Endothelial cell of umbilical vein (primary cell): ENCODE results near the gene TTC24. TPM values are rescaled to one million over a fixed set of nuclear protein-coding genes. Genes with fewer than 3 reads are reported as not detected.

ENCODE experiments used
- BruUV-seq: library from RNA; stranded (reverse); fragments of 400-500 nt; replicated peaks from 2 replicates; lab custom pipeline; 2021; lab: Mats Ljungman, UMichigan
- CTCF ChIA-PET: fragments of 300-600, 350-600 bp; sonication (Branson Sonifier 250); formaldehyde crosslinking; loops from one replicate; lab custom pipeline; 2021; ENCODE audit warnings: antibody characterized with exemption, inconsistent platforms; lab: Charles Lee
- POLR2A ChIA-PET: fragments of 300-600, 350-600 bp; sonication (Branson Sonifier 250); formaldehyde crosslinking; loops from one replicate; lab custom pipeline; 2021; ENCODE audit warnings: antibody characterized with exemption, inconsistent platforms; lab: Charles Lee
- DNase-seq: peaks from one replicate; pipeline ENCODE4 v3.0.0-alpha.2; 2011; ENCODE audit warnings: low read depth, low spot score
- FAIRE-seq: peaks from 2 replicates; lab custom pipeline; 2011; peaks lifted over from hg19 to GRCh38; lab: Jason Lieb, UNC
- H2AFZ ChIP-seq: 2 replicates; pipeline ENCODE4 v1.6.0; 2012; ENCODE audit warnings: low read depth, low read length, control low read depth, inconsistent platforms
- H3K27ac ChIP-seq: 2 replicates; pipeline ENCODE4 v1.5.1; 2011; ENCODE audit warnings: low read depth, mild to moderate bottlenecking, control low read depth, low read length, moderate library complexity; ENCODE audit not compliant: insufficient read depth
- H3K27me3 ChIP-seq, 2 experiments: 2 replicates each; pipeline versions ENCODE4 v1.6.0 to v1.6.1; 2011; ENCODE audit warnings: low read length in 2 of 2, mixed read lengths in 1 of 2; ENCODE audit not compliant: control insufficient read depth in 2 of 2, insufficient read depth in 2 of 2
- H3K36me3 ChIP-seq, 2 experiments: 2 replicates in 1 of 2; 3 replicates in 1 of 2; pipeline ENCODE4 v1.5.1; 2011; ENCODE audit warnings: low read length in 2 of 2, mild to moderate bottlenecking in 1 of 2, moderate library complexity in 1 of 2; ENCODE audit not compliant: control insufficient read depth in 2 of 2, insufficient read depth in 2 of 2; ENCODE audit errors: extremely low read depth in 1 of 2
- H3K4me1 ChIP-seq: 3 replicates; pipeline ENCODE4 v1.5.1; 2011; ENCODE audit warnings: mild to moderate bottlenecking, low read length; ENCODE audit not compliant: control insufficient read depth, insufficient read depth; ENCODE audit errors: extremely low read depth
- H3K4me2 ChIP-seq: 2 replicates; pipeline ENCODE4 v1.6.1; 2011; ENCODE audit warnings: low read length, control low read depth, mixed read lengths; ENCODE audit not compliant: insufficient read depth
- H3K4me3 ChIP-seq, 3 experiments: fragments of 200-600 bp in 1 of 3; sonication (generic), shearing (Covaris generic) in 1 of 3; replicated peaks in 1 of 3; 2 replicates each; pipeline ENCODE4 v1.5.1; 2011 to 2016; ENCODE audit warnings: control low read depth in 3 of 3, low read length in 3 of 3, mild to moderate bottlenecking in 2 of 3, inconsistent platforms in 1 of 3, low read depth in 1 of 3, moderate library complexity in 1 of 3; ENCODE audit not compliant: insufficient read depth in 1 of 3
- H3K79me2 ChIP-seq: 2 replicates; pipeline ENCODE4 v1.6.0; 2012; ENCODE audit warnings: low read length, inconsistent platforms; ENCODE audit not compliant: control insufficient read depth, insufficient read depth
- H3K9ac ChIP-seq: replicated peaks from 2 replicates; pipeline ENCODE3; 2011; ENCODE audit warnings: low read length, control low read depth; ENCODE audit not compliant: insufficient read depth; ENCODE audit errors: extremely low read depth
- H3K9me1 ChIP-seq: replicated peaks from 3 replicates; pipeline ENCODE4 v1.6.0; 2011; ENCODE audit warnings: mild to moderate bottlenecking, low read length; ENCODE audit not compliant: control insufficient read depth, insufficient read depth; ENCODE audit errors: extremely low read depth
- H3K9me3 ChIP-seq: replicated peaks from 2 replicates; pipeline ENCODE4 v1.5.1; 2012; ENCODE audit warnings: low read length, inconsistent platforms; ENCODE audit not compliant: control insufficient read depth, insufficient read depth
- H4K20me1 ChIP-seq: replicated peaks from 2 replicates; pipeline ENCODE3; 2011; ENCODE audit warnings: mild to moderate bottlenecking, low read length; ENCODE audit not compliant: control insufficient read depth, insufficient read depth; ENCODE audit errors: extremely low read depth
- EZH2 ChIP-seq: IDR thresholded peaks from 2 replicates; pipeline ENCODE4 v1.6.1; 2012; ENCODE audit warnings: borderline replicate concordance, low read depth, mild to moderate bottlenecking, moderate library complexity, low read length, inconsistent platforms; ENCODE audit not compliant: severe bottlenecking
- FOS ChIP-seq: IDR thresholded peaks from 2 replicates; pipeline ENCODE4 v1.6.1; 2011; ENCODE audit warnings: mild to moderate bottlenecking, low read length, moderate library complexity, borderline replicate concordance; ENCODE audit not compliant: insufficient read depth
- GATA2 ChIP-seq: IDR thresholded peaks from 2 replicates; pipeline ENCODE4 v1.7.0; 2011; ENCODE audit warnings: low read depth, mild to moderate bottlenecking, moderate library complexity, mixed read lengths, low read length; ENCODE audit not compliant: insufficient read length, insufficient read depth
- JUN ChIP-seq: IDR thresholded peaks from 2 replicates; pipeline ENCODE4 v1.6.1; 2011; ENCODE audit warnings: borderline replicate concordance, low read depth; ENCODE audit not compliant: insufficient read length, insufficient read depth
- MAX ChIP-seq: IDR thresholded peaks from 2 replicates; pipeline ENCODE4 v1.6.1; 2011; ENCODE audit not compliant: insufficient read depth, insufficient read length
- MYC ChIP-seq: IDR thresholded peaks from one replicate; pipeline ENCODE4 v1.6.1; 2011; ENCODE audit warnings: mild to moderate bottlenecking, low read depth, low read length
- POLR2A ChIP-seq: IDR thresholded peaks from 2 replicates; pipeline ENCODE4 v1.6.1; 2012; ENCODE audit warnings: low read depth, mild to moderate bottlenecking, control low read depth, low read length
- POLR2AphosphoS5 ChIP-seq: IDR thresholded peaks from 2 replicates; pipeline ENCODE4 v1.6.1; 2012; ENCODE audit warnings: low read depth, mild to moderate bottlenecking, control low read depth, low read length, moderate library complexity; ENCODE audit not compliant: insufficient read depth
- dilution Hi-C: fragments of 300-500 bp; cut with MboI; formaldehyde crosslinking; loops from one replicate; pipeline ENCODE4 v1.15.0; 2019; ENCODE audit warnings: low sequenced_read_pairs; ENCODE audit not compliant: extremely low pct_ligation_motif_present
- intact Hi-C: fragments of 100-400 bp; cut with micrococcal nuclease; formaldehyde crosslinking; loops from one replicate; pipeline ENCODE4 v1.10.0; 2022
- polyA plus RNA-seq, 4 experiments: library from polyadenylated mRNA; depleted of rRNA in 3 of 4; stranded (reverse) in 3 of 4; unstranded in 1 of 4; fragments of >200 nt; gene quantifications; 2 replicates each; pipeline versions ENCODE4 v1.2.1 to v1.2.3, GENCODE V29; 2011 to 2012; ENCODE audit warnings: missing spikeins in 1 of 4
- total RNA-seq: library from RNA; stranded (reverse); gene quantifications from 2 replicates; pipeline ENCODE4 v1.2.3, GENCODE V29; 2021
- TF ChIP-seq, protein P1 (sequence below), 2 donors: IDR thresholded peaks; 1 replicate in 1 of 2; 2 replicates in 1 of 2; pipeline ENCODE4 v1.5.1; 2011; ENCODE audit warnings: low read length in 2 of 2, mild to moderate bottlenecking in 2 of 2, moderate library complexity in 2 of 2, control low read depth in 1 of 2, inconsistent platforms in 1 of 2, low read depth in 1 of 2; ENCODE audit not compliant: insufficient read depth in 1 of 2; ENCODE audit errors: extremely low read depth in 1 of 2

TTC24 gene
- total and polyA plus RNA-seq, 2 donors (not counting 3 experiments of a cell fraction or from before 2014, with no cell fraction given) = not detected

GRCh38 chr1:156571919-156572662, 7.4 kb upstream of the TTC24 start, which contains the start of gene IQGAP3:
IQGAP3 (minus strand) TSS chr1:156572565; CDS start chr1:156572529, 36 bp downstream.
- intact Hi-C loops = loop anchor here (1.0 to 5.0 kb wide), 4 partner anchors 35 to 116 kb away; no protein-coding TSS in a partner anchor

GRCh38 chr1:156572663-156573018, 6.9 kb upstream of the TTC24 start:
- H3K4me2 ChIP-seq = peak overlapping the region; percentile 44
- no peak for DNase-seq
- no TSS peak for BruUV-seq
- FAIRE-seq = no peak
- POLR2A ChIA-PET = no interaction called here
- intact Hi-C loops = loop anchor here (1.0 to 5.0 kb wide), 3 partner anchors 35 to 116 kb away; no protein-coding TSS in a partner anchor
- dilution Hi-C loops = no loop called here
- H4K20me1 ChIP-seq = no peaks in the 10 kb centered on the region
- no peaks in the 10 kb centered on the region for H3K9me3 ChIP-seq
- peaks cover 13% of the 10 kb centered on the region for H3K4me1 ChIP-seq
- TF ChIP-seq JUN = no peak
- no peak for TF ChIP-seq MAX
- no peak for TF ChIP-seq EZH2
- TF ChIP-seq FOS = no peak
- TF ChIP-seq, protein P1, sequence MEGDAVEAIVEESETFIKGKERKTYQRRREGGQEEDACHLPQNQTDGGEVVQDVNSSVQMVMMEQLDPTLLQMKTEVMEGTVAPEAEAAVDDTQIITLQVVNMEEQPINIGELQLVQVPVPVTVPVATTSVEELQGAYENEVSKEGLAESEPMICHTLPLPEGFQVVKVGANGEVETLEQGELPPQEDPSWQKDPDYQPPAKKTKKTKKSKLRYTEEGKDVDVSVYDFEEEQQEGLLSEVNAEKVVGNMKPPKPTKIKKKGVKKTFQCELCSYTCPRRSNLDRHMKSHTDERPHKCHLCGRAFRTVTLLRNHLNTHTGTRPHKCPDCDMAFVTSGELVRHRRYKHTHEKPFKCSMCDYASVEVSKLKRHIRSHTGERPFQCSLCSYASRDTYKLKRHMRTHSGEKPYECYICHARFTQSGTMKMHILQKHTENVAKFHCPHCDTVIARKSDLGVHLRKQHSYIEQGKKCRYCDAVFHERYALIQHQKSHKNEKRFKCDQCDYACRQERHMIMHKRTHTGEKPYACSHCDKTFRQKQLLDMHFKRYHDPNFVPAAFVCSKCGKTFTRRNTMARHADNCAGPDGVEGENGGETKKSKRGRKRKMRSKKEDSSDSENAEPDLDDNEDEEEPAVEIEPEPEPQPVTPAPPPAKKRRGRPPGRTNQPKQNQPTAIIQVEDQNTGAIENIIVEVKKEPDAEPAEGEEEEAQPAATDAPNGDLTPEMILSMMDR (IDR thresholded peaks at IDR 0.05; ENCODE audit: extremely low read depth in 1 of 2, insufficient read depth in 1 of 2, low read depth in 1 of 2, low read length in 2 of 2) = no peak
- TF ChIP-seq POLR2AphosphoS5 = no peak
- TF ChIP-seq POLR2A = no peak
- TF ChIP-seq GATA2 = no peak
- no peaks in the 10 kb centered on the region for H3K36me3 ChIP-seq
- H3K79me2 ChIP-seq = peaks cover 17% of the 10 kb centered on the region
- peak overlapping the region; percentile 65 for H2AFZ ChIP-seq
- CTCF ChIA-PET = interaction anchor here (0.9 to 3.3 kb wide), 2 partner anchors 71 to 91 kb away, joined by 3 to 42 read pairs; no protein-coding TSS in a partner anchor
- H3K27ac ChIP-seq = no peak overlapping the region
- no peaks in the 10 kb centered on the region for H3K9me1 ChIP-seq
- peaks cover 3 to 6% of the 10 kb centered on the region in 2 experiments for H3K27me3 ChIP-seq
- peak overlapping the region in 2 of 3 experiments; percentile 66 to 71 for H3K4me3 ChIP-seq
- no peak overlapping the region for H3K9ac ChIP-seq

More at GRCh38 chr1:156571919-156572662, 7.4 kb upstream of the TTC24 start, which contains the start of gene IQGAP3:
- ChIA-PET POLR2A (no interaction called here), CTCF (interaction anchor here (0.7 to 3.3 kb wide), 6 partner anchors 38 to 186 kb away, joined by 3 to 42 read pairs (median 3); no protein-coding TSS in a partner anchor)
- peaks cover 3 to 6% of the 10 kb centered on the region in 2 experiments for H3K27me3 ChIP-seq
- dilution Hi-C loops = no loop called here
- H3K27ac ChIP-seq = peak within 1 kb of the TSS; percentile 61
- H3K9me3 ChIP-seq = no peaks in the 10 kb centered on the region
- FAIRE-seq (peak; percentile 84), DNase-seq (peak; percentile 73)
- H4K20me1 ChIP-seq = no peaks in the 10 kb centered on the region
- no peaks in the 10 kb centered on the region for H3K36me3 ChIP-seq
- peak within 1 kb of the TSS; percentile 52 for H3K4me2 ChIP-seq
- BruUV-seq = TSS peak; percentile 100
- peaks cover 17% of the 10 kb centered on the region for H3K79me2 ChIP-seq
- peak within 1 kb of the TSS; percentile 77 for H3K9ac ChIP-seq
- peaks cover 13% of the 10 kb centered on the region for H3K4me1 ChIP-seq
- TF ChIP-seq POLR2A (no peak), POLR2AphosphoS5 (peak; percentile 60), FOS (no peak), MYC (no peak), MAX (peak; percentile 40)
- peak within 1 kb of the TSS; percentile 79 for H2AFZ ChIP-seq
- peak within 1 kb of the TSS; percentile 66 to 71 (median 68) for H3K4me3 ChIP-seq
- no peaks in the 10 kb centered on the region for H3K9me1 ChIP-seq
